Measurements from ENCODE around the gene NUDT4B. TPM values are rescaled to one million over a fixed set of nuclear protein-coding genes. Genes with fewer than 3 reads are reported as not detected.
"Not testable (repeated sequence)": the region's sequence is repeated elsewhere in the genome, so short reads cannot be mapped to it uniquely, and the experiment has no call there.

Gene NUDT4B
- total RNA-seq, 2 experiments from 2014 or later, result not detected

DNA sequence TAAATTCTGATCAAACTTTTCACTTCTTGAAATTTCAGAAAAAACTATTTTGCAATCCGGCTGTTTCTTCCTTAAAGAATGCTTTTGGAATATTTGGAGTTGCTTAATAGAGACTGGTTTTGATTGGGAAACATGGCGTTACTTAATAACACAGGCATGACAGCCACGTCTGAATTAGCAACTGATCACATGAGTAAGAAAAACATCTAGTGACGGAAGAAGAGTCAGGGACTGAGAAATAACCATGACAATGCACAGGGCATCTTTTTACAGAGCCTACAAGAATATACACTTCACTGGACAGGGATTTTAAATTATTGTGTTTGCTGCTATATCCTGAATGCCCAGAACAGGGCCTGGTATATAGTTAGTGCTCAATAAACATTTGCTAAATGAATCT lies 25.1 kb downstream of the NUDT4B start:
- H3K27ac Mint-ChIP-seq, H3K9me3 Mint-ChIP-seq: not testable (repeated sequence)

DNA sequence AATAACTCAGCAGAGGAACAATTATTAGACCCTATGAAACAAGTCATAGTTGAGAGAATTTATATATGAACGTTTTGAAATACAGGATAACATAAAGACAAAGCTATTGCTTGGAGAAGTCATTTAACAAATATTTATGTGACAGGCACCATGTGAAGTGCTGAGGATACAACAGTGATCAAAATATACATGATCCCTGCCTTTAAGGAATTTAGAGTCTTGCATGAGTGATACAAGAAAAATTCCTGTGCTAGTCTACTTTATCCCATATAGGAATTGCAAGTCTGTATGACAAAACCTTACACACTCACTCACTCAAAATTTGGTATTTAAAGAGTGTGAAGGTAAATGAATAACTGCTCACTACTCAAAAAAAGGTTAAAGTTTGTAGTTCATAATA lies 25.5 kb downstream of the NUDT4B start:
- POLR2A ChIA-PET, result not testable (repeated sequence)

More for the DNA sequence above, 25.1 kb downstream of the NUDT4B start:
- H3K4me1 Mint-ChIP-seq (ENCODE audit: low read depth); ATAC-seq; intact Hi-C loops (cut with micrococcal nuclease); CTCF ChIA-PET; H3K27me3 Mint-ChIP-seq; POLR2A ChIA-PET; DNase-seq; H3K36me3 Mint-ChIP-seq (ENCODE audit: low read depth); H3K4me3 Mint-ChIP-seq: not testable (repeated sequence)

DNA sequence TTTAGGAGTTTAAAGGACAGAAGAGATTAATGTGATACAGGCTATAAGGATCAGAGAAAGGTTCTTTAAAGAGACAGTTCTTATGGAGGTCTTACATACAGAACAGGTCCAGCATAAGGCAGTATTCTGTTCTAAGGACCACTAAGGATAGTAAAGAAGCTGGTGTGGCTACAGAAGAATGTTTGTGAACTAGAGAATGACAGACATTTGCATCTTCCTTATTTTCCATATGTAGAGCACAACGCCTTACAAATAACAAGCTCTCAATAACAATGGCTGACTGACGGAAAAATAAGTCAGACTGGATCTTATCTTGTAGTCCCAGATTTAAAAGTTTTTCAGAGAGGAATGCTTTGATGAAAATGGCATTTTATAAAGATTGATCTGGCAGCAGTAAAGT lies 26.7 kb downstream of the NUDT4B start:
- intact Hi-C loops (cut with micrococcal nuclease); H3K27ac Mint-ChIP-seq; H3K4me1 Mint-ChIP-seq (ENCODE audit: low read depth); H3K4me3 Mint-ChIP-seq; H3K9me3 Mint-ChIP-seq; DNase-seq; H3K36me3 Mint-ChIP-seq (ENCODE audit: low read depth); CTCF ChIA-PET; ATAC-seq; POLR2A ChIA-PET; H3K27me3 Mint-ChIP-seq: not testable (repeated sequence)

More for the DNA sequence above, 25.5 kb downstream of the NUDT4B start:
- H3K9me3 Mint-ChIP-seq; H3K27me3 Mint-ChIP-seq; H3K4me1 Mint-ChIP-seq (ENCODE audit: low read depth); H3K36me3 Mint-ChIP-seq (ENCODE audit: low read depth); intact Hi-C loops (cut with micrococcal nuclease); H3K27ac Mint-ChIP-seq; H3K4me3 Mint-ChIP-seq; DNase-seq; CTCF ChIA-PET; ATAC-seq: not testable (repeated sequence)

DNA sequence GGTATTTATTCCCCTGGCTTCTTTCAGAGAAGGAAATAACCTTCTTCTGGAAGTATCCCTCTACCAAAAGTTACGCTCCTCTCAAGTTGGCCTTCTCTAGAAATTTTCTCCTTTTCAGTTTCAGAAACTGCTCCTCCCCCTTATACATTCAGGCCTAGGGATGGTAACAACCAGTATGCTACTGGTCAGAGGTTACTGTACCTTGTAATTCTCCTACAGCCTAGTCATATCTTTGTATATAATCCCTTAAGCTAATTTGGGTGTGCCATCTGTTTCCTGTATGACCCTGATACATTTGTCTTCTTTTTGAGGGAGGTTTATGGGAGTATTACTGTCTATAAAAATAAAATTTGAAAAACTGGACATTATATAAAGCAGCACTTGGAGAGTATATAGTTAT lies 29.1 kb downstream of the NUDT4B start:
- H3K36me3 Mint-ChIP-seq (ENCODE audit: low read depth); H3K9me3 Mint-ChIP-seq; H3K27me3 Mint-ChIP-seq; intact Hi-C loops (cut with micrococcal nuclease); CTCF ChIA-PET; H3K4me3 Mint-ChIP-seq; ATAC-seq; H3K27ac Mint-ChIP-seq; POLR2A ChIA-PET; H3K4me1 Mint-ChIP-seq (ENCODE audit: low read depth); DNase-seq: not testable (repeated sequence)

DNA sequence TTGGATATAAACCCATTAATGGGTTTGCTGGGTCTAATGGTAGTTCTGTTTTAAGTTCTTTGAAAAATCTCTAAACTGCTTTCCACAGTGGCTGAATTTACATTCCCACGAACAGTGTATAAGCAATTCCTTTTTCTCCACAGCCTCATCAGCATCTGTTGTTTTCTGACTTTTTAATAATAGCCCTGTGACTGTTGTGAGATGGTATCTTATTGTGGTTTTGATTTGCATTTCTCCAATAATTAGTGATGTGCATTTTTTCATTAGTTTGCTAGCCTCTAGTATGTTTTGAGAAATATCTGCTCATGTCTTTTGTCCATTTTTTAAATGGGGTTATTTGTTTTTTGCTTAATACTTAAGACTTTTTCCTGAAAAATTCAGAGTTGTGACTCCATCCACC lies 31.8 kb downstream of the NUDT4B start:
- H3K4me1 Mint-ChIP-seq (ENCODE audit: low read depth); intact Hi-C loops (cut with micrococcal nuclease); CTCF ChIA-PET; ATAC-seq; H3K27ac Mint-ChIP-seq; H3K36me3 Mint-ChIP-seq (ENCODE audit: low read depth); DNase-seq; H3K4me3 Mint-ChIP-seq; H3K9me3 Mint-ChIP-seq; H3K27me3 Mint-ChIP-seq; POLR2A ChIA-PET: not testable (repeated sequence)

DNA sequence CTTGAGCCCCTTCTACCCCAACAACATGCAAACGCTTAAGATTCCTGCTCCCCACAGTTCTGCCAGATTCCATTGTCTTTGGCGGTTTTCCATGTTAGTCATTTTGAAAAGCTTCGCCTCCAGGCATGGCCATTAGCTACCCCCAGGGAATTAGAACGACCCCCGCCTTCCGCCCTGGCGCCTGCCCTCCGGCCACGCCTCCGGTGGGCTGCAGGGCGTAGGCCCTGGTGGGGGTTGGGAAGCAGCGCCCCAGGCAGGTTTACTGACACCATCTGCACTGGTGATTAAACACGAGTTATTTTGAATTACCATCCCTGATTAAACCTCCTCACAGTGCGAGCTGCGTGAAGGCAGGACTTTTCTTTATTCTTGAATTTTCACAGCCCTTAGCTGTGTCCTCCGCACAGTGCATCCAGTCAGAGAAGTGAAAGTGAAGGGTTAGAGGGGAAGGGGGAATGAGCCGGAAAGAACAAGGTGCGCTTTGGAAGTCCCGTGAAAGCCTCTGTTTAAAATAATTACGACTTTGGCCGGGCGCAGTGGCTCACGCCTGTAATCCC lies 43.0 kb downstream of the NUDT4B start:
- H3K9me3 Mint-ChIP-seq, CTCF ChIA-PET: not testable (repeated sequence)

DNA sequence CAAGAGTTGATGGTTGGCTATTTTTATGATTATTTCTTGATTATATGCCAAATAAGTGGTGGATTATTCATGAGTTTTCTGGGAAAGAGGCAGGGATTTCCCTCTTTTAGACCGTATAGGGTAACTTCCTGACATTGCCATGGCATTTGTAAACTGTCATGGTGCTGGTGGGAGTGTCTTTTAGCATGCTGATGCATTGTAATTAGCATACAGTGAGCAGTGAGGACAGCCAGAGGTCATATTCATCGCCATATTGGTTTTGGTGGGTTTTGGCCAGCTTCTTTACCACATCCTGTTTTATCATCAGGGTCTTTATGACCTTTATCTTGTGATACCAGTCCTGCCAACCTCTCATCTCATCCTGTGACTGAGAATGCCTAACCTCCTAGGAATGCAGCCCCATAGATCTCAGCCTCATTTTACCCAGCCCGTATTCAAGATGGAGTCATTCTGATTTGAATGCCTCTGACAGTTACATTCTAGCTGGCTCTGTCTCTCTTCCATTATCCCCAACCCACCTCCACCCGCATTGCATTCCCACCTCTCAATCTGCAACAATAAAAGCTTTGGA lies 45.3 kb downstream of the NUDT4B start:
- POLR2A ChIA-PET; CTCF ChIA-PET; H3K27ac Mint-ChIP-seq; H3K27me3 Mint-ChIP-seq; intact Hi-C loops (cut with micrococcal nuclease); H3K4me1 Mint-ChIP-seq (ENCODE audit: low read depth); DNase-seq; H3K9me3 Mint-ChIP-seq; H3K36me3 Mint-ChIP-seq (ENCODE audit: low read depth); H3K4me3 Mint-ChIP-seq: not testable (repeated sequence)
- ATAC-seq, result peak; percentile 47

More for the DNA sequence above, 43.0 kb downstream of the NUDT4B start:
- DNase-seq; H3K27me3 Mint-ChIP-seq; H3K4me1 Mint-ChIP-seq (ENCODE audit: low read depth); H3K27ac Mint-ChIP-seq; H3K36me3 Mint-ChIP-seq (ENCODE audit: low read depth); ATAC-seq; H3K4me3 Mint-ChIP-seq; POLR2A ChIA-PET; intact Hi-C loops (cut with micrococcal nuclease): not testable (repeated sequence)

Other genes with a start within 250 kb of the NUDT4B start
- 10 to 100 TPM; 11.5 to 13.2 TPM for gene NBPF14, start 152.8 kb upstream of the NUDT4B start, total RNA-seq
- gene PDE4DIP, start 95.7 kb downstream of the NUDT4B start, total RNA-seq, result 10 to 100 TPM; 19.6 to 19.8 TPM

Data from activated CD8-positive, alpha-beta T cell treated with anti-CD3 and anti-CD28 coated beads for 36 hours (primary cell).